HG02588 (cell line): ENCODE results near the gene DYNC2H1.

Experiments used
- ATAC-seq: cut with Tn5 transposase; IDR thresholded peaks from one replicate; pipeline ENCODE4 v1.9.1; 2021; ENCODE audit warnings: mild to moderate bottlenecking, moderate library complexity; ENCODE audit not compliant: unreplicated experiment

Gene DYNC2H1

DNA sequence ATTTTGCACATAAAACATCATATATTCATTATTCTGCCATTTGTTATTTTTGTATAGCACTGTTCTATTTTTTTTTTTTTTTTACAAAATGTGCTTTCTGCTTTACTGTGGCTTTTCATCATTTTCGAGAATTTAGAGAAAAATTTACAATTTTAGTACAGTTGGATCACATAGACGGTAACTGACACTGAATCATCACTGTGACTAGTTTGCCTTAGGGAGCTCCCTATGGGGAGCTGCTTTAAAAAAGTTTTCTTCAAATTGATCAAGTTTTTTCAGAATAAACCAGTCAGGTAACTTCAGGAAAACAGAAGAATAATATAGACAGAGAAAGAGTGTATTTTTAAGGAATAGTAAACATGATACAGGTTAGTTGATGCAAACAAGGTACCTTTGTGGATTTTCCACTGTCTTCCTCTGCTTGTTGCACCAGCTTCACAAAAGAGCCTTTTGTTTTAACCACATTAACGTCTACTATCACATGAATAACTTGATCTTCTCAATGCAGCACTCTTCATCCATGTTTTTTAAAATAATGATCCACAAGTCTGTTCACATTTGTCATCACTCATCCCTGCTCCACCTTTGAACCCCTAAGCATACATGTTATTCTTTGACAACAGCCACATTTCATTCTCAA is 327.0 kb downstream of the DYNC2H1 start:
- ATAC-seq = no peak

DNA sequence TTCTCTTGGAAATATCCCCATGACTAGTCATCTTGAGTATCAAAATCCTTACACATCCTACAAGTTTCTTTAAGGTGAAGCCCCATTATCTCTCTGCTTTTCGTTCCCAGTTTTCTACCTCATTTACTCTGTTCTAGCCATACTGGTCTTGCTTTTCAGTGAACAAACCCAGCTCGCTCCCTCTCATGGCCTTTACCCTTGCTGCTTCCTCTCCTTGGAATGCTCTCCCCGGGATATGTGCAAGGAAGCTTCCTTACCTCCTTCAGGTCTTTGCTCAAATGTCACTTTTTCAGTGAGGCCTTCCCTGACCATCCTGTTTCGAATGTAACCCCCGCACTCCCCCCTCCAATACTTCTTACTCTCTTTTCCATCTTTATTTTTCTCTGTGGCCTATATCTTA is 331.8 kb downstream of the DYNC2H1 start:
- no peak for ATAC-seq

GRCh38 chr11:103448966-103449365 is 339.7 kb downstream of the DYNC2H1 start:
- ATAC-seq = no peak

DNA sequence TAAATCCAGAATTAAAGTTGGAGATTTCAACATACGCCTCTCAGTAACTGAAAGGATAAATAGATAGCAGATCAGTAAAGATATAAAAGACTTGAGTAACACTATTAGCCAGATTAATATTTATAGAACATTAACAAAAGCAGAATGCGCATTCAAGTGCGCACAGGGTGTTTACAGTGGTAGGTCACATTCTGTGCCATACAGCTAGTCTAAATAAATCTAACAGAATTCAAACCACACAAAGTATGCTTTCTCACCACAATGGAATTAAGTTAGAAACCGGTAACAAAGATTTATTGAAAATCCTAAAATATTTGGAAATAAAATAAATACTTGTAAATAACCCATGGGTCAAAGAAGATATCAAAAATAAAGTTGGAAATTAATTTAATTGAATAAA is 341.0 kb downstream of the DYNC2H1 start:
- no peak for ATAC-seq

DNA sequence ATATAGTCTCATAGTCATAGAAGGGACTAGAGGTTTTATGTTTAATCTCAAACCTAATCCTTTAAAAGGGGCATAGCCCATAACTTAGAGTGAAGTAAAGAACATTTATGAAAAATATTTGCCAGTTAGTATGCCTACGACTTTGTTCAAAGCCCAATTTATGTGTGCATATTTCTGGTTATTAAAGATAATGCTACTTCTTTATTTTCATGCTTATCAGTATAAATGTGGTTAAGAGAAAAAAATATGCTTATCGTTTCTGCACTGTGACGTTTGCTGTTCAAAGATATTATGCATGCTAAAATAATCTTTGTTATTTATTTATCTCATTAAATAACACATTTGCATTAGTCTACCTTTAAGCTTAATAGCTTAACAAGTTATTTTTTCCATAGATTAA is 343.9 kb downstream of the DYNC2H1 start:
- ATAC-seq = no peak

DNA sequence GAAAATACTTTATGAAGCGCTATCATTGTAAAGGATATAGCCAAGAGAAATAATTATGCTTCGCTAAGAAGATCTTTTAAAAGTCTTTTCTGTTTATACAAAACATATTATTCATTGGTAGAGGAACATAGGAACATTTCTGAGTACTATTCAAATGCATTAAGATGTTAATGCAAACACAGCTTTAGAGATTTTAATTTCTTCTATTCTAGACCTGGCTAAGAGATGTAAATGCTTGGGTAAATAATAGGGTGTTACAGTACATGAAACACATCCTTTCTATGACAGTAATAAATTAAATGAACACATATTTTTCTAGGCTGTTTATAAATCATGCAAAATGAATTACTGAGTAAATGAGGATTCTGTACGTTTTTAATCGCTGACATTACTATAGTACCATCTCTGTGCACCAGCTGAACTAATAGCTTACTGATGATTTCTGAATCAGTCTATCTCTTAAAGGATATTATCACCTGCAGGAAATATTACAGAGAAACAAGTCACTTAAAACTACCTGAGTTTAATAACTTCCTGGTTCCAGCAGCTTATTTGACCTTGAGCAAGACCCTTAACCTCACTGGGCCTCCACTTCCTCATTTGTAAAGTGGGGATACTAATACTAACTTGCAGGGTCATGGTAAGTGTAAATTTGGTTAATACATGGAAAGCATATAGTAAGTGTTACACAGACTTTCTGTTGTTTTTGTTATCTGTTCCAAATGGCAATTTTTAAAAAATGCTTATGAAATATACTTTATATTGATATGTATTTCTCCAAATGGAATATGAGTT is 344.9 kb downstream of the DYNC2H1 start:
- no peak for ATAC-seq

DNA sequence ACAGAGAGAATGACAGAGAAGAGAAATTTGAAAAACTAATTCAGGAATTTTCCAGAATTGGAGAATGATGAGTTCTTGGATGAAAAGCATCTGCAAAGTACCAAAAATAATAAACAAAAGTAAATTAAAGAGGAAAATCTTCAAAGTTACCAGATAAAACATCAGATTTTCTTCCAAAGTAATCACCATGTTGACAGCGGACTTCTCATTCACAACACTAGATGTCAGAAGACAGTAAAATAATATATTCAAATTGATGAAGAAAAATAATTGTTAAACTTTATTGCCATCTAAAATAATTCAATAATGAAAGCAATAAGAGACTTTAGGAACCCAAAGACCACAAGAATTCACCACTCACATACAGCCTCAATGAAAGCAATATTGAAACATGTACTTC is 355.2 kb downstream of the DYNC2H1 start:
- no peak for ATAC-seq

DNA sequence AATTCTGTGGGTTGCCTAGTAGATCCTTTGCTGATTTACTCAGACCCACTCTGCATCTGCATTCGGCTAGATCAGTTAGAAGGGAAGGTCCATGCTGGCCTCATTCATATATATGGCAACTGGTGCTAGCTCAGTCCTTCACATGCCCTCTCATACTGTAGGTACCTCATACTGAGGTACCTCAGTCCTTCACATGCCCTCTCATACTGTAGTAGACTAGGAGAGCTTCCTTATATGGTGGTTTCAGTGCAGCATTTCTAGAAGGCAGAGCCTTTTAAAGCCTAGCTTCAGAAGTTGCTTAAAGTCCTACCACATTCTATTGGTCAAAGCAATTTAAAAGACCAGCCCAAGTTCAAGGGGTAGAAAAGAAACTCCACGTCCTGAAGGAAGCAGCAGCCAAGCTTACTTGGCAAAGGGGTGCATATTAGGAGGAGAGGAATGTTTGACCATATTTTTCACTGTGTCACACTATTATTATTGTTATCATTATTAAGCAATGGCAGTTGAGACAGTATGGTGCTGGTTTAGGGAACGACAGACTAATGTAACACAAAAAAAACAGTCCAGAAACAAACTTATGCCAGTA is 356.4 kb downstream of the DYNC2H1 start:
- ATAC-seq = no peak

- ATAC-seq = no peak
Measured at GRCh38 chr11:103471546-103471945, 362.3 kb downstream of the DYNC2H1 start.

DNA sequence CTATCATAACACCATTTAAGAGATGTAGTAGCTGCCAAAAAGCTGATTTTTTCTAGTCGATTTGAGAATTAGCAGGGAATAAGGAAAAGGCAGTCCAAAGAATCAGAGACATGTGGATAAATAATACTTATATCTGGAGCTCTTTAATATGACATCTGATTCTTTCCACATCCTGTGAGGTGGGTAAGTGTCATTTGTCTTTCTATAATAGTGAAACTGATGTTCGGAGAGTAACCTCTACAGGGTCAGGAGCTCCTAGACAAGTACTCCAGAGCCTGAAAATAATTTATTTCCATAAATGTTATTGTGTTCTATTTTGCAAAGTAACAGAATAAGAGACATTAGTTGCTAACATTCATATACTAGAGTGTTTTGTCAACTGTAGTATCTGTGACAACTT is 367.6 kb downstream of the DYNC2H1 start:
- ATAC-seq = no peak

GRCh38 chr11:103480421-103480820 is 371.2 kb downstream of the DYNC2H1 start:
- ATAC-seq = no peak

DNA sequence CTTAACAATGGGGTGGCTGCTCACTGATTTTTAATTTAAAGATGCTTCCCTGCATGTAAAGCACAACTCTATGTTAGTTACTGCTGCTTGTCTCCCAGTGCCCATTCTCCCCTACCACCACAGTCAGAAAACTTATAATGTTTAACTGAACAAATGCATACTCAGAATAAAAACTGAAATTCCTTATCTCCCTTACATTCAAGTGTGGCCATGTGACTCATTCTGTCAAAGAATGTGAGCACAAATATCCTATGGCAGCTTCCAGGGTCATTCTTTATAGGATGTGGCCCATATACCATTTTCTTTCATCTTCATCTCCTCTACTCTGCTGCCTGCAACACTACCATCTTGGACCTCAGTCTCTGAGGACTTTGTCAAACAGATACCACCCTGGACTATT is 374.8 kb downstream of the DYNC2H1 start:
- no peak for ATAC-seq

- no peak for ATAC-seq
Measured at GRCh38 chr11:103484545-103484944, 375.3 kb downstream of the DYNC2H1 start.

- ATAC-seq = no peak
Measured at GRCh38 chr11:103486604-103487003, 377.4 kb downstream of the DYNC2H1 start.

- no peak for ATAC-seq
Measured at GRCh38 chr11:103487113-103487512, 377.9 kb downstream of the DYNC2H1 start.

GRCh38 chr11:103488031-103488461 is 378.8 kb downstream of the DYNC2H1 start:
- ATAC-seq = no peak

DNA sequence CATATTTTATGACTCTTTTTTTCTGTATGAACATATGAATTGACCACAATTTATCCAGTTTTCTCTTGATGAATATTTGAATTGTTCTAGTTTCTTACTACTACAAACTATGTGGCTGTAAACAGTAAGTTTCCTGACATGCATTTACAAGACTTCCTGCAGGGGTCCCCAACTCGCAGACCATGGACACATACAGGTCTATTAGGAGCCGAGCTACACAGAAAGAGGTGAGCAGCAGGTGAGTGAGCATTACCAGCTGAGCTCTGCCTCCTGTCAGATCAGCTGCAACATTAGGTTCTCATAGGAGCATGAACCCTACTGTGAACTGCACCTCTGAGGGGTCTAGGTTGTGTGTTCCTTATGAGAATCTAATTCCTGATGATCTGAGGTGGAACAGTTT is 379.4 kb downstream of the DYNC2H1 start:
- ATAC-seq = no peak

DNA sequence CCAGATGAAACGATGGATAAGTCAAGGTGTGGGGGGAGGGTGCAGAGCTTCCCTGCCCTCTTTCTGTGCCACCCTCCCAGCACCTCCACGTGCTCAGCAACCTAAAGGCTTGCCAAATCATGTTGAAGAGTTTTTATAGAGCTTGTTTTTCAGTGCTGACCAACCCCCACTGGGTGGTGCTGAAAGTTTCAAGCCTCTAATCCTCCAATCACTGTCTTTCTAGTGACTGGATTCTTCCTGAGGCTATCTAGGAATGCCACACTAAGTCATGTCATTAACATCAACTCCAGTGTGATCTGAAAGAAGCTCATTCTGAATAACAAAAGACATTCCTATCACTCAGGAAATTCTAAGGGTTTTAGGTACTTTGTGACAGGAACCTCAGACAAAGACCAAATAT is 382.6 kb downstream of the DYNC2H1 start:
- ATAC-seq = no peak

GRCh38 chr11:103494491-103494890 is 385.3 kb downstream of the DYNC2H1 start:
- no peak for ATAC-seq

DNA sequence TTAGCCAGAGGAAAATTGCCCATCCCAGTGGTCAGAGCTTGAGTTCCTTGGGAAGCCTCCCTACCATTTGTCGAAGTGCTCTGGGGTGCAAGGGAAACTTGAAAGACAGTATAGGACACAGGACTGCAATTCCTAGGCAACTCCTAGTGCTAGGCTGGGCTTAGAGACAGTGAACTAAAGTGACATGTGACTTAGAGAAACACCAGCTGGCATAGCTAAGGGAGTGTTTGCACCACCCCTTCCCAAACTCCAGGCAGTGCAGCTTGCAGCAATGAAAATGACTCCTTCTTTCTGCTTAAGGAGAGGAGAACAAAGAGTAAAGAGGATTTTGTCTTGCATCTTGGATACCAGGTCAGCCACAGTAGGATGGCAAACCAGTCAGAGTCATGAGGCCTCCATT is 388.0 kb downstream of the DYNC2H1 start:
- ATAC-seq = no peak

DNA sequence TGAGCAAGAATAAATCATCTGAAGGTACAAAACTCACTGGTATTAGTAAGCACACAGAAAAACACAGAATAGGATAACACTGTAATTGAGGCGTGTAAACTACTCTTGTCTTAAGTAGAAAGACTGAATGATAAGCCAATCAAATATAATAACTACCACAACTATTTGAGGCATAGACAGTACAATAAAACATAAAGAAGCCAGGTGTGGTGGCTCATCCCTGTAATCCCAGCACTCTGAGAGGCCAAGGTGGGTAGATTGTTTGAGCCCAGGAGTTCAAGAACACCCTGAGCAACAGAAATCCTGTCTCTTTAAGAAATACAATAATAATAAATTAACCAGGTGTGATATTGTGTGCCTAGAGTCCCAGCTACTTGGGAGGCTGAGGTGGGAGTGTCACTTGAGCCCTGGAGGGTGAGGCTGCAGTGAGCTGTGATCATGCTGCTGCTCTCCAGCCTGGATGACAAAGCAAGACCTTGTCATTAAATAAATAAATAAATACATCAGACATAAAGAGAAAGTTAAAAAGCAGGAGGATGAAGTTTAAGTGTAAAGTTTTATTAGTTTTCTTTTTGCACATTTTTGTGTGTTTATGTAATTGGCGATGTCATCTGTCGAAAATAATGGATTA is 390.6 kb downstream of the DYNC2H1 start:
- no peak for ATAC-seq

DNA sequence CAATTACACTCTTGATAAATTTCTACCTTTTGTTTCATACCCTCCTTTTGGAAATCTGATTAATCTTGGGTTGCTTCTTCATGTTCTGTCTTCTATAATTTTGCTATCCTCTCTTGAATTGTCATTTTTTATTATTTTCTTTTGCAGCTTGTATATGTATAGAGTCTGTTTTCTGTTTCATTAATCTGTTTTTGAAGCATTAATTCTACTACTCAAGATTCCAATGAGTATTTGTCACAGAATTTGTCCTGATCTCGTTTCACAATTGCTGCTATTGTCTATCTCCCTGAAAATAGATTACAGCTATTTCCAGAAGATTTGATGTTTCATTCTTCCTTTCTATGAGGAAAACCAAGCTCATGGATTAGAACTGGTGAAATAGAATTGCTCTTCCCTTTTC is 406.1 kb downstream of the DYNC2H1 start:
- ATAC-seq = no peak
